Ascending aorta (tissue), 2 donors: ENCODE results near the gene TRIM32. TPM values are rescaled to one million over a fixed set of nuclear protein-coding genes. Genes with fewer than 3 reads are reported as not detected.

Source experiments
- DNase-seq, 2 donors: peaks; one replicate each; pipeline ENCODE4 v3.0.0-alpha.2; 2019; ENCODE audit warnings: low spot score in 2 of 2
- H3K27ac ChIP-seq, 2 donors: fragments of 200-600 bp; sonication (generic); one replicate each; pipeline ENCODE4 v1.5.1; 2016 to 2017; ENCODE audit warnings: mild to moderate bottlenecking in 1 of 2
- H3K27me3 ChIP-seq: fragments of 200-600 bp; sonication (generic); one replicate; pipeline ENCODE4 v1.5.1; 2017
- H3K36me3 ChIP-seq, 2 donors: fragments of 200-600 bp; sonication (generic); one replicate each; pipeline ENCODE4 v1.5.1; 2016
- H3K4me1 ChIP-seq, 2 donors: fragments of 200-600 bp; sonication (generic); one replicate each; pipeline ENCODE4 v1.5.1; 2016 to 2017; ENCODE audit warnings: mild to moderate bottlenecking in 1 of 2
- H3K4me3 ChIP-seq, 2 donors: fragments of 200-600 bp; sonication (generic); one replicate each; pipeline ENCODE4 v1.5.1; 2016 to 2017; ENCODE audit warnings: mild to moderate bottlenecking in 1 of 2
- H3K9me3 ChIP-seq, 2 donors: fragments of 200-600 bp; sonication (generic); one replicate each; pipeline ENCODE4 v1.5.1; 2016
- CTCF ChIP-seq, 3 experiments: fragments of 200-600 bp in 2 of 3; fragments of 450-650 bp in 1 of 3; sonication (generic) in 2 of 3; IDR thresholded peaks; one replicate each; pipeline ENCODE4 v1.5.1; 2016 to 2019; ENCODE audit warnings: antibody characterized with exemption in 3 of 3, mild to moderate bottlenecking in 1 of 3, moderate library complexity in 1 of 3
- intact Hi-C: fragments of 100-400 bp; cut with DNase I; formaldehyde crosslinking; loops from one replicate; pipeline ENCODE4 v1.15.1; 2023
- total RNA-seq: library from RNA; depleted of rRNA; stranded (reverse); fragments of >200 nt; gene quantifications from one replicate; pipeline ENCODE4 v1.1.0, GENCODE V29; 2016

Gene TRIM32
- total RNA-seq, 1 donor from 2014 or later = 2.6 TPM

- Histone ChIP-seq H3K27me3 (no peaks in the 10 kb centered on the region), H3K9me3 (no peaks in the 10 kb centered on the region), H3K36me3 (peaks cover 35 to 40% of the 10 kb centered on the region in 2 donors), H3K27ac (no peak overlapping the region), H3K4me3 (no peak overlapping the region), H3K4me1 (peaks cover 0 to 3% of the 10 kb centered on the region in 2 donors)
- no peak for TF ChIP-seq CTCF (IDR thresholded peaks at IDR 0.05)
- intact Hi-C loops = no loop called here
- no peak for DNase-seq
Observed at GRCh38 chr9:116701940-116702642, 15.0 kb downstream of the TRIM32 start.

DNA sequence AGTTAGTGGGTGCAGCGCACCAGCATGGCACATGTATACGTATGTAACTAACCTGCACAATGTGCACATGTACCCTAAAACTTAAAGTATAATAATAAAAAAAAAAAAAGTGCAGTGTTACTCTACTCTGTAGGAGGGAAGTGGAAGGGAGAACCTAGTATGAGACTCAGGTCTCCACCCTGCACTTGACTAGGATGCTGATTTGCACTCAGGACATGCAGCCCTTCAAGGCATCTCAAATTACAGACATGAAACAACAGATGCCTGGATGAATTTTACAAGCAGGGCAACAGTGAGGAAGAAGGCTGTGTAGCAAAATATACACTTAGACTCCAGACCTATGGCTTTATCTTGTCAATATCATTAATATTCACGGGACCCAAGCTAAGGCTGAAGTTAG, 16.5 kb downstream of the TRIM32 start:
- no peak for TF ChIP-seq CTCF (IDR thresholded peaks at IDR 0.05)
- intact Hi-C loops = no loop called here
- H3K36me3 ChIP-seq = peaks cover 20 to 28% of the 10 kb centered on the region in 2 donors

GRCh38 chr9:116704470-116704869, 17.4 kb downstream of the TRIM32 start:
- Histone ChIP-seq H3K9me3 (no peaks in the 10 kb centered on the region), H3K27me3 (no peaks in the 10 kb centered on the region), H3K36me3 (peaks cover 11 to 20% of the 10 kb centered on the region in 2 donors), H3K4me1 (no peaks in the 10 kb centered on the region), H3K4me3 (no peak overlapping the region), H3K27ac (no peak overlapping the region)
- intact Hi-C loops = no loop called here
- TF ChIP-seq CTCF (IDR thresholded peaks at IDR 0.05) = no peak
- no peak for DNase-seq

More for the DNA sequence above, 16.5 kb downstream of the TRIM32 start:
- no peak for DNase-seq
- no peaks in the 10 kb centered on the region for H3K4me1 ChIP-seq
- H3K4me3 ChIP-seq = no peak overlapping the region
- H3K27ac ChIP-seq = no peak overlapping the region
- no peaks in the 10 kb centered on the region for H3K9me3 ChIP-seq
- no peaks in the 10 kb centered on the region for H3K27me3 ChIP-seq

DNA sequence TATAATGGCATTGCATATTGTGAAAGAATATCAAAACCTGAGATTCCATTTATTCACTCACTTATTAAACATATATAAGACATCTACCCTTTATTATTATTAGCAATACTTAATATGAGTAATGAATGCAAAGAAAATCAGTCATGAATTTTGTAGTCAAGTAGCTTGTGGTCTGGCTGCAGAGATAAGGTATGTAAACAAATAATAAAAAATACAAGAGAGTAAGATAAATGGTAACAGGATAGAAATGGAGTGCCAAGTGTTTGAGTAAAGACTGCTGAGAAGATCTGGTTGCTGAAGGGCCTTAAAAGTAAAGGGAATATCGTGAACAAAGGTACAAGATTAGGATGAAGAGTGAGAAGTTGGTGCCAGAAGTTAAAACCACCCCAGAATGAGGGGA, 18.4 kb downstream of the TRIM32 start:
- intact Hi-C loops = no loop called here
- TF ChIP-seq CTCF (IDR thresholded peaks at IDR 0.05) = no peak

DNA sequence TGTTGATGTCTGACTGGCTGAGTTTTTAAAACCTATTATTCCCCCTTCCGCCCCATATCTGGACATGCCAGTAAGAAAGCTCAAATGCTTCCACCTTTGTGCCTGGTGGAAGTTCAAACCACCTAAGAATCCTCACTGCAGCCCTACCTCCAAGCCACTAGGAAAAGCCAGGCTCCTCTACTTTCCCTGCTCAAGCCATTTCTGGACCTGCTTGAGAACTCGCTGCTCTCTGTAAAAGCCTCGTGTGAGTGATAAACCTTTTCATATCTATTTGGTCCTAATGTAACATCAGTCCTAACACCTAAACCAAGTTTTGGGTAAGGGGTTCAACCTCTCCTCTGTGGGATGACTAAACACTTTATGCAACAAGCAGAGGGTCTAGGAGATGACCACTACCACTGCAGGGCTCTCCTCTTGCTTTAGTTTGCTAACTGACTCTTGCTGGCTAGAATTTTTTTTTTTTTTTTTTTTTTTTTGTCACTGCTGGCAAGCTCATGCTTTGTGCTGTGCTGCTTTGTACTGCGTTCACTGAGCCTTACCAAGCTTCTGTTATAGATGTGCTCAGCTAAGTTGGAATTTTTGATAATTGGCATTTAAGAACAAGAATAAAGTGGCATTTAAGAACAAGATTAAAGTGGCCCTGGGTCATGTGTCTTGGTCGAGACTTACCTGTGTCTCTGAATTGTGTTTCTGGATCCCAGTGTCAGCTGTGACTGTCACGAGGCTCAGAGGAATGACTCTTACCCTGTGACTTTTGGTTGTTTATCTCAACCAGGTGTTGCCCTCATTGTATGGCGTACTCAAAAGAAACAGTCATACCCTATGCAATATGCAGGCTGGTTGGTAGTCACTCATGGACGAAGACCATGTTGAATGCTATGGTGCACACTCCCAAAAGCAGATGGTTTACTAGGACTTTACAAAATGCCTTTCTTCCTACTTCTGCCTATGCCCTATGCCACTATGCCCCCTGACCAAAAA, 19.5 kb downstream of the TRIM32 start:
- H3K36me3 ChIP-seq = peaks cover 0 to 8% of the 10 kb centered on the region in 2 donors
- H3K9me3 ChIP-seq = no peaks in the 10 kb centered on the region
- TF ChIP-seq CTCF (IDR thresholded peaks at IDR 0.05) = no peak
- no peak for DNase-seq
- H3K27ac ChIP-seq = peak overlapping the region in 1 of 2 donors; percentile 56
- intact Hi-C loops = no loop called here
- no peaks in the 10 kb centered on the region for H3K4me1 ChIP-seq
- no peaks in the 10 kb centered on the region for H3K27me3 ChIP-seq
- no peak overlapping the region for H3K4me3 ChIP-seq

More for the DNA sequence above, 18.4 kb downstream of the TRIM32 start:
- H3K27ac ChIP-seq = peak overlapping the region in 1 of 2 donors; percentile 56
- no peak overlapping the region for H3K4me3 ChIP-seq
- no peaks in the 10 kb centered on the region for H3K27me3 ChIP-seq
- no peak for DNase-seq
- no peaks in the 10 kb centered on the region for H3K4me1 ChIP-seq
- H3K36me3 ChIP-seq = peaks cover under 1 to 9% of the 10 kb centered on the region in 2 donors
- H3K9me3 ChIP-seq = no peaks in the 10 kb centered on the region
